ENCODE results near the gene TMEM154. TPM values are rescaled to one million over a fixed set of nuclear protein-coding genes. Genes with fewer than 3 reads are reported as not detected.

TMEM154 gene
- total RNA-seq, 4 donors from 2014 or later, result 0.38 to 1.3 (median 1.0) TPM

Other genes starting within 250 kb of the TMEM154 start
- gene FBXW7, start 143.9 kb downstream of the TMEM154 start, total RNA-seq, result 10 to 100 TPM; 20.9 to 47.3 (median 39.5) TPM
- gene TIGD4, start 99.7 kb upstream of the TMEM154 start, total RNA-seq, result under 1 TPM in 2 of 4 donors, not detected in 2; 0.22 to 0.34 TPM
- gene ARFIP1, start 100.0 kb upstream of the TMEM154 start, total RNA-seq, result 10 to 100 TPM; 17.7 to 31.8 (median 27.3) TPM

Measured in subcutaneous adipose tissue (tissue), 4 donors.